GM18873 (cell line): ENCODE measurements around the gene CYP4Z1.
"Not testable (repeated sequence)": the region's sequence is repeated elsewhere in the genome, so short reads cannot be mapped to it uniquely, and the experiment has no call there.

ENCODE experiments used
- ATAC-seq: cut with Tn5 transposase; IDR thresholded peaks from one replicate; pipeline ENCODE4 v1.9.1; 2021; ENCODE audit warnings: mild to moderate bottlenecking, moderate library complexity, moderate number of reproducible peaks; ENCODE audit not compliant: unreplicated experiment, low FRiP score

CYP4Z1 gene

DNA sequence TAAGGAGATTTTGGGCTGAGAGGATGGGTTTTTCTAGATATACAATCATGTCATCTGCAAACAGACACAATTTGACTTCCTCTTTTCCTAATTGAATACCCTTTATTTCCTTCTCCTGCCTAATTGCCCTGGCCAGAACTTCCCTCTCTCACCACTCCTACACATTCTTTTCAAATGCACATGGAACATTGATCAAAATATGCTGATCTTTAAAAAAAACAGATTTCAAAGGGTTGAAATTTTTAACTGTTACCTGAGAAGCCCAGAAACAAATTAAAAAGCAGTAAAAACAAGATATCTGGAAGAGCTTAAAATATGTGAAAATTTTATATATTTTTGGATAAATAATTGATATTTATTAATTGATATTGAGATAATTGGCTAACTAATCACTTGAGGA is 57.8 kb downstream of the CYP4Z1 start:
- not testable (repeated sequence) for ATAC-seq

- ATAC-seq = not testable (repeated sequence)
Observed at GRCh38 chr1:47126997-47127396, 60.0 kb downstream of the CYP4Z1 start.

GRCh38 chr1:47128221-47128620 is 61.2 kb downstream of the CYP4Z1 start:
- ATAC-seq = no peak

DNA sequence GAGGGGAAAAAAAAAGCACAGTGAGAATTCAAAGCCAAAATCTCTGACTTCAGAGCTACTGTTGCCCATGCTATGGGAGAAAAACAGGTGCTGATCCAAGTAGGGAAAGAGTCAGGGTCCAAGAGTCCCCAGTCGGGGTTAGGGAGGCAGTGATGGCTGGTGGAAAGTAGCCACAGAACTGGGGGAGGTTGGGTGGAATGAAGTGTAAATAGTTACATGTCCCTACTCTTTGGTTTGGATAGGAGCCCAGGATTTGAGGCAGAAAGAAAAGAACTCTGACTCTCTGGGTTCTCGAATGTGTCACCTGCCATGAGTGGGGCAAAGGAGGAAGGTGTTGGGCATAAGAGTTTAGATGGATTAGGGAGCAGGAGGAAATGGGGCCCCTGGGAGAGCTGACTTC is 61.8 kb downstream of the CYP4Z1 start:
- ATAC-seq = not testable (repeated sequence)

DNA sequence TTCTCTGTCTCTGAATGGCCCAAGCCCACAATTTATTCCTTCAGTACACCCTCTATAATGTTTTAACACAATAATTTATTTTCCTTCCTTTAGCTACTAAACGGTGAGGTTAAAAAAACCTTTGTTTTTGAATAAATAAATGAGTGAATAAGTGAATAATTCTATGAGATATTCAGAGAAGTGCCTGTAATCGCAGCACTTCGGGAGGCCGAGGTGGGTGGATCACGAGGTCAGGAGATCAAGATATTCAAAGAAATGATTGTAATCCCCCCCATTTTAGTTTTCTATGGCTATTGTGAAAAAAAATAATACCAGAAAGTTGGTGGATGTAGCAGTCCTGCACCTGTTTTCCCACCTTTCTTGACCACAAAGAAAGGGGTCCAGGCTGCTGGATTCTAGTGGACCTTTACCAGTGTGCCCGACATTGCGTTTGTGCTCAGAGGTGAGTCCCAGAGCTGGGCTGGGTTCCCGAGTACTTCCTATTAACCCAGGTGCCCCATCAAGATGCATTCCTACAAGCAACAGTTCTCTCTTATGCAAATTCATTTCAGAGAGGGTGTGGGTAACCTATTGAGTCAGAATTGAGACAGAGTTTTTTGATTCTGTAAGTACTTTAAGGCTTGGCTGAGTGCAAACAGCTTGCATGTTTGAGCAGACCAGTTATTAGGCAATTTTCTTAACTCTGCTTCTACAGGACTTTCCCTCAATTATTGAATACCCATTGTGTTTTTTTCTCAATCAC is 62.6 kb downstream of the CYP4Z1 start:
- ATAC-seq = not testable (repeated sequence)

DNA sequence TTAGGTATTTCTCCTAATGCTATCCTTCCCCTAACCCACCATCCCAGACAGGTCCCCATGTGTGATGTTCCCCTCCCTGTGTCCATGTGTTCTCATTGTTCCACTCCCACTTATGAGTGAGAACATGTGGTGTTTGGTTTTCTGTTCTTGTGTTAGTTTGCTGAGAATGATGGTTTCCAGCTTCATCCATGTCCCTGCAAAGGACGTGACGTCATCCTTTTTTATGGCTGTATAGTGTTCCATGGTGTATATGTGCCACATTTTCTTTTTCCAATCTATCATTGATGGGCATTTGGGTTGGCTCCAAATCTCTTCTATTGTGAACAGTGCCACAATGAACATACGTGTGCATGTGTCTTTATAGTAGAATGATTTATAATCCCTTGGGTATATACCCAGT is 65.6 kb downstream of the CYP4Z1 start:
- ATAC-seq = not testable (repeated sequence)

DNA sequence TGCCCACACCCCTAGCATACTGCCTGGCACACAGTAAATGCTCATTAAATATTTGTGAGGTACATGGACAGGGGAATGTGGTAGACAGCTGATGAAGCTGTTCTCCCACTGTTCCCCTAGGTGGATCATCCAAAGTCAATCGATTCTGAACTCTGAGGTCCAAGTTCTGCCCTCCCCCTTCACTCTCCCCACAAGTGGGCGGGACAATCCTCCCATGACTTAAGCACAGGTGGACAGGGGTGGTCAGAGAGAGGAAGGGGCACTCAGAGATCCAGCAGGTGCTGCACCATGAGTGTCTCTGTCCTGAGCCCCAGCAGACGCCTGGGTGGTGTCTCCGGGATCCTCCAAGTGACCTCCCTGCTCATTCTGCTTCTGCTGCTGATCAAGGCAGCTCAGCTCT is 70.2 kb downstream of the CYP4Z1 start, which contains the start of gene CYP4A22:
CYP4A22 (plus strand) TSS at position 244 of the 400 bp plus-strand sequence; CDS start at position 289, 45 bp downstream.
- ATAC-seq = no peak

DNA sequence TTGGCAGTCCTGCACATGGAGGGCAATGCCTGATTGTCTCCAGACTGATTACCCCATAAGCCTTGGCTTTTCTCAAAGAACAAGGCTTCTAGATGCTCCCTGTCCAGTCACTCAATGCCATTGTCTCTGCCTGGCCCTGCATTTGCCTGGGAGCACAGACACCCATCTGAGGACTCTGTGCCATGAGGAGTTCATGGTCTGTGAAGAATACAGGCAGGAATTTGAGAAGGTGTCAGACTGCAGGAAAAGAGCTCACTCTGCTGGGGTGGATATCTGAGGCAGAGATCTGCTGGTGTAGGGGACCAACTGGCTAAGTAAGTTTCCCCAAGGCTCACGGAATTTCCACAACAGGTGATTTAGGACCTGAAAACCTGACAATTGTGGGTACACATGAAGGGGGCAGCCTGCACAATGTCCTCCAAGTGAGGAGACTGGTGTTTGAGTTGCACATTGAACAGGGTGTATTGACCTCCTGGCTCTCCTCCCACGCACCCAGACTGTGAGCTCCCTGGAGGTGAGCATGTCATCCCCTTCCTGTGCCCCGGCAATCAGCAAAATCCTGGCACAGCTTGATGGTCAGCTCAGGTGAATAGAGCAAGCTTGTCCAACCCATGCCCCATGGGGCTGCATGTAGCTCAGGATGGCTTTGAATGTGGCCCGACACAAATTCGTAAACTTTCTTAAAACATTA is 71.0 kb downstream of the CYP4Z1 start:
- no peak for ATAC-seq

DNA sequence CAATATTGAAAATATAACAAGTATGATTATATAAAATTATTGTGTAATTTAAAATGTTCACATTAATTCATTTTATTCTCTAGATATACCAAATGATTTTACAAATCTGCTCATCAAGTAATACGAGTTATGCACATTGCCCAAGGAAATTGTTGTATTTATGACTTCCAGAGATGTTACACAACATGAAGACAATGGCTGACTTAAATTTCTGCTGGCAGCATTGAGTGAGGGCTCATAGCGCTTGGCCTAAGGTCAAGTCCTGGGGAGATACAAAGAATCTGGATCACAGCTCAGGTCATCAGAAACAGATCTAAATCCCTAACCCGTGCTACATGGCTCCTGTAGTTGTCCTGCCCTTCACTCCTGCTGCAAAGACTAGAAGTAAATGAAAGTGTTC is 73.3 kb downstream of the CYP4Z1 start:
- not testable (repeated sequence) for ATAC-seq

- ATAC-seq = not testable (repeated sequence)
Observed at GRCh38 chr1:47143654-47144053, 76.6 kb downstream of the CYP4Z1 start.

DNA sequence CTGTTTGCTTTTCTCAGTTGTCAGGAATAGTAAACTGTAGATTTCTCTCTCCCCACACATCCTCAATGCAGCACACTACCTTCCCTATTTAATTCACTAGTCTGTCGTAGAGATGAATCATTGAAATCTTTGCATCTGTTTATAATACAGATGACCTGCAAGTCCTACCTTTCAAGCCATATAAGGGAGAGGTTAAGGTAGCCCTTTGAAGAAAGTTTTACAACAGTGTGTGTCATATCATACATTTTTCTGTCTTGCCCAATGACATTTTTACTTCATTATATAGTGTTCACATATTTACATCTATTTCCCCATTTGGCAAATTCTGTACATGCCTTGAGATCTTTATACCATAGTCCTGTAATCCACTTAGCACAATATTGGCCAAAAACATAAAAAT is 79.5 kb downstream of the CYP4Z1 start:
- ATAC-seq = not testable (repeated sequence)

GRCh38 chr1:47147047-47147785 is 80.2 kb downstream of the CYP4Z1 start:
- ATAC-seq = no peak

- ATAC-seq = not testable (repeated sequence)
Observed at GRCh38 chr1:47149162-47149561, 82.1 kb downstream of the CYP4Z1 start.

- ATAC-seq = not testable (repeated sequence)
Observed at GRCh38 chr1:47156457-47156856, 89.4 kb downstream of the CYP4Z1 start.

GRCh38 chr1:47157957-47158356 is 90.9 kb downstream of the CYP4Z1 start:
- not testable (repeated sequence) for ATAC-seq

DNA sequence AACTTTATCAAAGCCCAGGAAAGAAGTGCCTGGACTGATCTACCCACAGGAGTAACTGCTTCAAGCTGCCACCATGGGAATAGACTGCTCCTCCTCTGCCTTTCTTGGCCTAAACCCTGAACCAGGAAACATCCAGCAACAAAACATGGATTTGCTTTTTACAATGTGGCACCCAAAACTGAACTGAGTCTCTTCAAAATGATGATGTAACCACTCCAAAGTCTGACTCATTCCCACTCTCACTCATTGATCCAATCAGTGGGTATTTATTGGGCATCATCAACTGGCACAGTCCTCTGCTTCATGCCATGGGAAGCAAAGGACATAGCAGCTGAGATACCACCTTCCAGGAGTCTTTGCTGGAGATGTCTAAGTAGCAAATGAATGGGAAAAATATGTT is 93.7 kb downstream of the CYP4Z1 start:
- ATAC-seq = no peak

DNA sequence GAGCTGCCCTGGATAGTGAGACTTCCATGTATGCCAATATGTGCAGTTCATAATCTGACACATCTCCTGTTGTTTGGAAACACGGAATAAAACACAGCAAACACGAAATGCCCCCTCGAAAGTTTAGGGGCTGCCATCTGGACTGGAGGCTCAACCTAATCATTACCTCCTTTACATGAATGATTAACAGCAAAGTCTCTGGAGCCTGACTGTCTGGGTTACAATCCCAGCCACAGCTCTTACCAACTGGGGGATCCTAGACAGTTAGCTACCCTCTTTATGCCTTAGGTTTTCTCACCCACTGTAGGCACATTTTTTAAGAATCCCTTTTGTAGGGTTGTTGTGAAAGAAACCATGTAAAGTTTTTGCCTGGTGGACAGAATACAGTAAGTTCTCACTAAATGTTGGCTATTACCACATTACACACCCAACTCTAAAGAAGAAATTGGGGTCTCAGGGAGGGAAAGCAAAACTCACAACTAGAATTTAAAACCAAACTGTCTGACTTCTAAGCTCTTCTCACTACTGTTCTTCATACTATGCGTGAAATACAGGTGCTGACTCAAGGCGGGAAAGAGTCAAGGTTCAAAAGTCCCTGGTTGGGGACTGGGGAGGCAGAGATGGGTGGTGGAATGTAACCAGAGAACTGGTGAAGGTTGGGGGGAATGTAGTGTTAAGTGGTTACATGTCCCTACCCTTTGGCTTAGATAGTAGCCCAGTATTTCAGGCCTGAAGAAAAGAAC is 94.4 kb downstream of the CYP4Z1 start:
- no peak for ATAC-seq

DNA sequence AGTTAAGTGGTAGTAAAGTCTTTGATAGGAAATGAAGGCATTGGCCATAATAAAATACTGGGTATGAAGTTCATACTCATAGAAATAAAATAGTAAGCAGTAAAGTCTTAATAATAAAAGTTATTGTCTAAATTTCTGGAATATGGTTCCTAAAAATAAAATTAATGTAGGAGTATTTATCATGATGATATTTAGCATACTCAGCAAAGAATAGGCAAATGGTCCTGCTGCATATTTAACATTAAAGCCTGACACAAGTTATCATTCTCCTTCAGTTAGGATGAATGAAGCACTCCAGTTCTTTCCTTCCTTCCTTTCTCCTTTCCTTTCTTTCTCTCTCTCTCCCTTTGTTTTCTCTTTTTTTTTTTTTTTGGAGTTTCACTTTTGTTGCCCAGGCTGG is 97.5 kb downstream of the CYP4Z1 start:
- ATAC-seq = no peak
